ENCODE measurements around the gene LSAMP. TPM values are rescaled to one million over a fixed set of nuclear protein-coding genes. Genes with fewer than 3 reads are reported as not detected.

The LSAMP gene
- total and polyA plus RNA-seq, 2 donors (not counting 3 experiments of a cell fraction or from before 2014, with no cell fraction given), result not detected

DNA sequence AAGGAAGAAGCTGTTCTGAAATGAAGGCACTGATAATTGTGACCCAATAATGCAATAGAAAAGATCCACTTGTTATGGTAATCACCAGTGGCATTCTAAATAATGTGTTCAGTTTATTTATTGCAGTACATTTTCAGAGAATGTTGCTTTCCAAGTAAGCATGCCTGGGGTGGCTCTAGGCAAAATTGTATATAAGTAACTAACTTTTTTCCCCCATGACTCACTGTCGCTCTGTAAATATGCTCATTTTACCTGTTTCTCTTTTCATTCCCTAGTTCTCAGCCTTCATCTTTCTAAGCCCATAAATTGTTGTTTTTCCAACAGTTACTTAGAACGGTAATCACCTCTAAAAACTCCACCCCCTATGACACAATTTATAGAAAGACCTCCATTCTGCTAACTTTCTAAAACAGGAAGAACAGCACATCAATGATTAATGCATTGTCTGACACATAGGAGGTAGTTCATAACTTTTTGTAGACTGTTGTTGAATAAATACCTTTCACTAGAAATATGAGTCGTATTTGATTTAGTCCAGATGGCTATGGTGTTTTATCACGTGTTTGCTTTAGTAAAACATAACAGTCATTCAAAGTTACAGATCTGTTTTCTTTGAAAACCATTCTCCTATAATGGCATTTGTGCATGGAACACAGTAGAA is 143.1 kb downstream of the LSAMP start:
- H3K4me1 ChIP-seq (ENCODE audit: control insufficient read depth, extremely low read depth, insufficient read depth, low read length), result no peaks in the 10 kb centered on the region
- CTCF ChIA-PET, result no interaction called here
- H3K79me2 ChIP-seq (ENCODE audit: control insufficient read depth, insufficient read depth, low read length), result no peaks in the 10 kb centered on the region
- H3K9ac ChIP-seq (replicated peaks; ENCODE audit: extremely low read depth, insufficient read depth, low read length), result no peak overlapping the region
- TF ChIP-seq FOS (IDR thresholded peaks at IDR 0.05; ENCODE audit: borderline replicate concordance, insufficient read depth, low read length), result peak; percentile 58
- TF ChIP-seq POLR2AphosphoS5 (IDR thresholded peaks at IDR 0.05; ENCODE audit: insufficient read depth, low read depth, low read length), result no peak
- no peaks in the 10 kb centered on the region for H3K27me3 ChIP-seq (ENCODE audit: control insufficient read depth in 2 of 2, insufficient read depth in 2 of 2, low read length in 2 of 2)
- dilution Hi-C loops (cut with MboI; ENCODE audit: extremely low pct_ligation_motif_present, low sequenced_read_pairs), result no loop called here
- no peak overlapping the region for H2AFZ ChIP-seq (ENCODE audit: low read depth, low read length)
- no peak overlapping the region for H3K4me3 ChIP-seq (replicated peaks in 1 of 3; ENCODE audit: insufficient read depth in 1 of 3, low read depth in 1 of 3, low read length in 3 of 3)
- H3K36me3 ChIP-seq (ENCODE audit: control insufficient read depth in 2 of 2, extremely low read depth in 1 of 2, insufficient read depth in 2 of 2, low read length in 2 of 2), result no peaks in the 10 kb centered on the region
- DNase-seq (ENCODE audit: low read depth, low spot score) (no peak), FAIRE-seq (no peak)
- intact Hi-C loops (cut with micrococcal nuclease), result no loop called here
- no peaks in the 10 kb centered on the region for H3K9me1 ChIP-seq (replicated peaks; ENCODE audit: control insufficient read depth, extremely low read depth, insufficient read depth, low read length)
- peaks cover 2% of the 10 kb centered on the region for H3K9me3 ChIP-seq (replicated peaks; ENCODE audit: control insufficient read depth, insufficient read depth, low read length)
- H3K27ac ChIP-seq (ENCODE audit: insufficient read depth, low read depth, low read length), result no peak overlapping the region
- no peaks in the 10 kb centered on the region for H4K20me1 ChIP-seq (replicated peaks; ENCODE audit: control insufficient read depth, extremely low read depth, insufficient read depth, low read length)
- POLR2A ChIA-PET, result no interaction called here
- BruUV-seq (replicated peaks), result no TSS peak
- H3K4me2 ChIP-seq (ENCODE audit: insufficient read depth, low read length), result no peak overlapping the region

- DNase-seq (ENCODE audit: low read depth, low spot score), result no peak
- TF ChIP-seq MYC (IDR thresholded peaks at IDR 0.05; ENCODE audit: low read depth, low read length) (no peak), MAX (IDR thresholded peaks at IDR 0.05; ENCODE audit: insufficient read depth, insufficient read length) (no peak), GATA2 (IDR thresholded peaks at IDR 0.05; ENCODE audit: insufficient read depth, insufficient read length, low read depth, low read length) (no peak), JUN (IDR thresholded peaks at IDR 0.05; ENCODE audit: borderline replicate concordance, insufficient read depth, insufficient read length, low read depth) (no peak), FOS (IDR thresholded peaks at IDR 0.05; ENCODE audit: borderline replicate concordance, insufficient read depth, low read length) (no peak), POLR2AphosphoS5 (IDR thresholded peaks at IDR 0.05; ENCODE audit: insufficient read depth, low read depth, low read length) (no peak), POLR2A (IDR thresholded peaks at IDR 0.05; ENCODE audit: low read depth, low read length) (no peak), EZH2 (IDR thresholded peaks at IDR 0.05; ENCODE audit: borderline replicate concordance, low read depth, low read length, severe bottlenecking) (no peak)
- TF ChIP-seq, protein P1, sequence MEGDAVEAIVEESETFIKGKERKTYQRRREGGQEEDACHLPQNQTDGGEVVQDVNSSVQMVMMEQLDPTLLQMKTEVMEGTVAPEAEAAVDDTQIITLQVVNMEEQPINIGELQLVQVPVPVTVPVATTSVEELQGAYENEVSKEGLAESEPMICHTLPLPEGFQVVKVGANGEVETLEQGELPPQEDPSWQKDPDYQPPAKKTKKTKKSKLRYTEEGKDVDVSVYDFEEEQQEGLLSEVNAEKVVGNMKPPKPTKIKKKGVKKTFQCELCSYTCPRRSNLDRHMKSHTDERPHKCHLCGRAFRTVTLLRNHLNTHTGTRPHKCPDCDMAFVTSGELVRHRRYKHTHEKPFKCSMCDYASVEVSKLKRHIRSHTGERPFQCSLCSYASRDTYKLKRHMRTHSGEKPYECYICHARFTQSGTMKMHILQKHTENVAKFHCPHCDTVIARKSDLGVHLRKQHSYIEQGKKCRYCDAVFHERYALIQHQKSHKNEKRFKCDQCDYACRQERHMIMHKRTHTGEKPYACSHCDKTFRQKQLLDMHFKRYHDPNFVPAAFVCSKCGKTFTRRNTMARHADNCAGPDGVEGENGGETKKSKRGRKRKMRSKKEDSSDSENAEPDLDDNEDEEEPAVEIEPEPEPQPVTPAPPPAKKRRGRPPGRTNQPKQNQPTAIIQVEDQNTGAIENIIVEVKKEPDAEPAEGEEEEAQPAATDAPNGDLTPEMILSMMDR (IDR thresholded peaks at IDR 0.05; ENCODE audit: extremely low read depth in 1 of 2, insufficient read depth in 1 of 2, low read depth in 1 of 2, low read length in 2 of 2), result no peak
- Histone ChIP-seq H2AFZ (ENCODE audit: low read depth, low read length) (no peak overlapping the region), H3K9me1 (replicated peaks; ENCODE audit: control insufficient read depth, extremely low read depth, insufficient read depth, low read length) (no peaks in the 10 kb centered on the region), H3K4me1 (ENCODE audit: control insufficient read depth, extremely low read depth, insufficient read depth, low read length) (no peaks in the 10 kb centered on the region), H3K36me3 (ENCODE audit: control insufficient read depth in 2 of 2, extremely low read depth in 1 of 2, insufficient read depth in 2 of 2, low read length in 2 of 2) (no peaks in the 10 kb centered on the region), H3K27me3 (ENCODE audit: control insufficient read depth in 2 of 2, insufficient read depth in 2 of 2, low read length in 2 of 2) (no peaks in the 10 kb centered on the region), H4K20me1 (replicated peaks; ENCODE audit: control insufficient read depth, extremely low read depth, insufficient read depth, low read length) (no peaks in the 10 kb centered on the region), H3K9me3 (replicated peaks; ENCODE audit: control insufficient read depth, insufficient read depth, low read length) (peaks cover 2% of the 10 kb centered on the region), H3K9ac (replicated peaks; ENCODE audit: extremely low read depth, insufficient read depth, low read length) (no peak overlapping the region), H3K4me2 (ENCODE audit: insufficient read depth, low read length) (no peak overlapping the region), H3K79me2 (ENCODE audit: control insufficient read depth, insufficient read depth, low read length) (no peaks in the 10 kb centered on the region), H3K4me3 (replicated peaks in 1 of 3; ENCODE audit: insufficient read depth in 1 of 3, low read depth in 1 of 3, low read length in 3 of 3) (no peak overlapping the region), H3K27ac (ENCODE audit: insufficient read depth, low read depth, low read length) (no peak overlapping the region)
- BruUV-seq (replicated peaks), result no TSS peak
- no peak for FAIRE-seq
- CTCF ChIA-PET, result no interaction called here
- POLR2A ChIA-PET, result no interaction called here
- intact Hi-C loops (cut with micrococcal nuclease) (no loop called here), dilution Hi-C loops (cut with MboI; ENCODE audit: extremely low pct_ligation_motif_present, low sequenced_read_pairs) (no loop called here)
Measured at GRCh38 chr3:116301422-116301821, 143.9 kb downstream of the LSAMP start.
